ELF-1 (cell line): ENCODE results near the gene THSD4.
"Not testable (repeated sequence)": the region's sequence is repeated elsewhere in the genome, so short reads cannot be mapped to it uniquely, and the experiment has no call there.

ENCODE experiments used
- DNase-seq: peaks from one replicate; pipeline ENCODE4 v3.0.0-alpha.2; 2016; ENCODE audit warnings: low read depth, low spot score

THSD4 gene

DNA sequence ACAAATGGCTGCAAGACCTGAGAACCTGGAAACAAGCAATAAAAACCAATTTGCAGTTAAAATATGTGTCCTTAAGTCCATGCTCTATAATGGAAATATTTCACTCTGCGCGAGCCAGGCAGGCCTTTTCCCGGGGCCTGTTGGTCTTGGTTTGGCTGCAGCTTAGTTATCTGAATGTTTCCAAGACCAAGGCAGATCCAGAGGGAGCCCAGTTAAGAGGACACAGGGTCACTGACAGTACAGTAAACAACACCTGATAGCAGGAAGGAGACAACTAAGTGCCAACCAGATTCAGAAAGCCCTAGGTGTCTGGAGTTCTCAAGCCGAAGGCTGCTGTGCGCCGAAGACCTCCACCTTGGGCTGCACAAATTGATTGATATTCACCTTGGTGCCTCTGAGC, 32.8 kb downstream of the THSD4 start:
- DNase-seq: no peak

DNA sequence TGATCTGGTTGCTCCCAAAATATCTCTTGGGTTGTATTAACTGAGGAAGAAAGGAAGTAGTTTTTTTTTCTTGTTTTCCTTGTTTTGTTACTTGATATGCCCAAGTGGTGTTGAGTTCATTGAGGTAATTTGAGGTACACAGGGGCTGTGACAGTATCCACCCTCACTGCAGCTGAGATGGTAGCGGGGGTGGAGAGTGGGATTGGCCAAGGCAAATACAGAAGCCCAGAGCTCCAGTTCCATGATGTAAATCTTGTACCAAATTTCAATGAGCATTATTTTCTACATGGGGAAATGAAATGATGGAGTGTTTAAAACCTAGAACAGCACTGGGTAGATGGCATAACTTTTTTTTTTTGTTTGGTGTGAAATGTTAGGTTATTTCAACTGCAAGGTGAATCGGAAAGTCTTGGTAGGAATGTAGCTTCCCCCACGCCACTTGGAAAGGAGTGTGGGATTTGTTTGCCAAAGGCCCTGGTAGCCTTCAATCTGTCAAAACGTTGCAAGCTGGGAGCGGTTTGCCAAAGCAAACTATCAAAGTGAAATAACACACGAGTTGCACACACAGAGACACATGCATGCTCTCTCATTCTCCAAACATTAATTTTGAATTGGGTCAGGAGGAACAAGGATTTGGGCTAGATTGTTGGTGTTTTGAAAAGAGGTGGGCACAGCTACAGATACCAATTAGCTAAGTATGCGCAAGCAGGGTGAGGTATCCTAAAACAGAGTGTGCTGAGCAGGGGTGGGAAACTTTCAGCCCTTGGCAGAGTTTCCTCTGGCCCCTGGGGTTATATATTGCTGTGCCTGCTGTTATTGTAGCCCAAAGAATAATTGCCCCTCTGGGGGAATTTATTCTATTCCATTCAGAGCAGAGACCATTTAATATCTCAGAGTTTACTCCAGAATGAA, 34.6 kb downstream of the THSD4 start:
- no peak for DNase-seq

DNA sequence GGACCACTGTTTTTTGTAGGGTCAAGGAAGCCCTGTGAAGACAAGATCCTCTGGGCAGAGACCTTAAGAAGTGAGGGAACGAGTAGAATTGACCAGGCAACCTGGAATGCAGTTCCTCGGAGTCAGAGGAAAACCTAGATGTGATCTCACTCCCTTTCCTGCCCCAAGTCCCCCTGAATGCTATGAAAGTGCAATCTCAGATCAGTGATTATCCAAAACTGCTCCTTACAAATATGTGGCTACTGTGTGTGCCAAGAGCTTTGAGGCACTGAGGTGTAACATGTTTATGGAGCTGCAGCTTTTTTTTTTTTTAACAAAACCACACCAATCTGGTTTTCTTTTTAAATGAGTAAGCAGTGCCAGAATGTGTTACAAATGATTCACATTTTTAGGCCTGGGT, 35.8 kb downstream of the THSD4 start:
- no peak for DNase-seq

DNA sequence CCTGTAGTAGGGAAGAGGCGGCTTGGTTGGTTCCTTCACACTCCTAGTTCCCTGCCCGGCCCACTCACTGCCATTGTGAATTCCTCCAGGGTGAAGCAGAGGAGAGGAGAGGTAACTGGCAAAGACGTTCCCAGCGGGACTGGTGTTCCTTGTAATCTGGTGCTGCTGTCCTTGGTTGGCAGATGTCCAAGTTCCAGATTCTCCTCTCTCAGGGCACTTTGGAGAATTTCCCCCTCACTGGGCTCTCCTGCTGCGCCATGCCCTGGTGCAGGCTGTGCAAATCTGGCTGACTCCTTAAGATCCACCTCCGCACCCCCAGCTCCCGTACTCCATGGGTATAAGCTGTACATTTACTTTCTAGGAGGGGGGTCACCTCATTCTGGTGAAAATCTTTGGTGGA, 37.3 kb downstream of the THSD4 start:
- DNase-seq: no peak

DNA sequence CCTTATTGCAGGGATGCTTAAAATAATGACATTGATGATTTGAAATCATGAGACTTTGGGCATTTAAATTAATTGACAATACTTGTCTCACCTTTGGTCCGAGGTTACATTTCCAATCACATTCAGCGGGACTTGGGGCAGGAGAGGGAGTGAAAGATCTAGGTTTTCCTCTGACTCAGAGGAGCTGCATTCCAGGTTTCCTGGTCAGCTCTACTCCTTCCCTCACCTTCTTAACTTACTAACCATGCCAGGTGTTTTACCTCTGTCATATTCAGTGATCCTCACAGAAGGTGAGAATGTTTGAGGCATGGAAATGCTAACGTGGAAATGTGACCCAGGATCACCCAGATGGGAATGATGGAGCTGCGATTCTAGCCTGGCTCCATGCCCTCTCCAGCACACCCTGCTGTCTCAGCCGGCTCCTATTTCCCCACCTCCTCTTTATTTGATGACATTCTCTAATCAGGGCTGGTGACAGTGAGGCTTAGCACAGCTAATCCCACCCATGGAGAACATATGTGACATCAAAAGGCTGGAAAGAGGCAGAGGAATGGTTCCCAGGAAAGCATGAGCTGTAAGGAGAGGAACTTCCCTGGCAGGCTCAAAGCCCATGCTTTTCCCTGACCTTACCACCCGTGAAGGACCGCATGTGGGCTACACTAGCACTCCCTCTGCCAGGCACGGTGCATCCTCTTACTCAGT, 38.7 kb downstream of the THSD4 start:
- no peak for DNase-seq

GRCh38 chr15:71154607-71155200, 39.4 kb downstream of the THSD4 start:
- no peak for DNase-seq

DNA sequence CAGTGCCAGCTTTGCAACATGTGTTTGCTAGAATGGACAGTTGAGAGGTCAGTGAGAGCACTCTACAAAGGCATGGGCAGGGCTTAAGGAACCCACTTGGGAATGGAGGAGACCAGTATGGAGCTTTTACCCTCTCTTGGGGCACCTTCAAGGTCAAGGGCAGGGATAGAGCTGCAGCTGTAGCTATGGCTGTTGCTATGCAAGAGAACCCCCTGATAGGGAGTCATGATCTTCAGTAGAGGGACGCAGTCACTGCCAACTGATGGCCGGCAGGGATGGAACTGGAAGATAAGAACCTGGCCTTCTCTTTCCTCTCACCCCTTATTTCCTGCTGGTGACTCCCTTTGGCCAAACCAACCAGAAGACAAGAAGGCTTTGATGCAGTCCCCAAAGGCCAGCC, 40.3 kb downstream of the THSD4 start:
- no peak for DNase-seq

DNA sequence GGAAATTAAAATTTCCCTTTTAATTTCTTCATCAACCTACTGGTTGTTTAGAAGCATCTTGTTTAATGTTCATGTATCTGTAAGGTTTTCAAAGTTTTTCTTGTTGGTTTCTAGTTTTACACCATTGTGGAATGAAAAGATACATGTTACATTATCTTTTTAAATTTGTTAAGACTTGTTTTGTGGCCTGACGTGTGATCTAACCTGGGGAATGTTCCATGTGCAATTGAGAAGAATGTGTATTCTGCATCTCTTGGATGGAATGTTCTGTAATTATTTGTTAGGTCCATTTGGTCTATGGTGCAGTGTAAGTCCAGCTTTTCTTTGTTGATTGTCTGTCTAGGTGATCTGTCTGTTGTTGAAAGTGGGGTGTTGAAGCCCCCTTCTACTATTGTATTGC, 45.7 kb downstream of the THSD4 start:
- DNase-seq: no peak

GRCh38 chr15:71162309-71162708, 47.0 kb downstream of the THSD4 start:
- DNase-seq: no peak

DNA sequence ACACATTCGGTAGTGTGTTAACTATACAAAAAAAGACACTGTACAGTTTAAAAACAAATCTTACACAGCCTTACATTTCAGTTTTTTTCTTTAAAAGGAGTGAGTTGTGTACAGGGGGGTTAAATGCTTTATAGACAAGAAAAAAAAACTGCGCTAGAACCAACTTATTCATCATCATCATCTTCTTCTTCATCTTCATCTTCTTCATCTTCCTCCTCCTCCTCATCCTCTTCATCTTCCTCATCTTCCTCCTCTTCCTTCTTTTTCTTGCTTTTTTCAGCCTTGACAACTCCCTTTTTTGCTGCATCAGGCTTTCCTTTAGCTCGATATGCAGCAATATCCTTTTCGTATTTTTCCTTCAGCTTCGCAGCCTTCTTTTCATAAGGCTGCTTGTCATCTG, 49.3 kb downstream of the THSD4 start:
- DNase-seq: not testable (repeated sequence)

DNA sequence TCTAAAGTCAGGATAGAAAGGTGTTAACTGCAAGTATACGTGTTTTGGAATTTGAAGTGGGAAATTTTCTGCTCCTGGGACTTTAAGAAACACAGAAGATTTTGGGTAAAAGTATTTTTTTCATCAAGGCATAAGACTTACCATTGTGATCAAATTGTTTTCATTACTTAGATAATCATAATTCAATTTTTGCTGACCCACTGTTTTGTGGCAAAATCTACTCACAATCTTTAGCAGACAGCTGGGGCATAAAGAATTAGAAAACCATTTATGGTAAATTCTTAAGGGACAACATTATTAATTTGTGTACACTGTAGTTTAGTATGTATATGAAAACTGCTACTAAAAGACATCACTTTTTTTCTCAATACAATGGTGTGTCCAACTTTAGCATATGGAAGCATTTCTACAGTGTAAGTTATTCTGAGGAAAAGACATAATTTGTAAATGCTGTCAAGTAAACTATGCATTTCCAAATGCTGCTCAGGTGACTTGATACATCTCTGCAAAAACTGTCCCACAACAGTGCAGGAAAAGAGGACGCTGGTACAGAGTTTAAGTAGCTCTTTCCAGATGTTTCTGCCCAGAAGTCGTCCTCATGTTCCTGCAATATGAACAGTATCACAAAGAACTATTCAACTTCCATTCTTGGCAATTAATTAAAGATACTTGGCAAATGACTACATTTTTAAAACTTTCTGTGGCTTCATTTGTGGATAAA, 52.3 kb downstream of the THSD4 start:
- DNase-seq: no peak

DNA sequence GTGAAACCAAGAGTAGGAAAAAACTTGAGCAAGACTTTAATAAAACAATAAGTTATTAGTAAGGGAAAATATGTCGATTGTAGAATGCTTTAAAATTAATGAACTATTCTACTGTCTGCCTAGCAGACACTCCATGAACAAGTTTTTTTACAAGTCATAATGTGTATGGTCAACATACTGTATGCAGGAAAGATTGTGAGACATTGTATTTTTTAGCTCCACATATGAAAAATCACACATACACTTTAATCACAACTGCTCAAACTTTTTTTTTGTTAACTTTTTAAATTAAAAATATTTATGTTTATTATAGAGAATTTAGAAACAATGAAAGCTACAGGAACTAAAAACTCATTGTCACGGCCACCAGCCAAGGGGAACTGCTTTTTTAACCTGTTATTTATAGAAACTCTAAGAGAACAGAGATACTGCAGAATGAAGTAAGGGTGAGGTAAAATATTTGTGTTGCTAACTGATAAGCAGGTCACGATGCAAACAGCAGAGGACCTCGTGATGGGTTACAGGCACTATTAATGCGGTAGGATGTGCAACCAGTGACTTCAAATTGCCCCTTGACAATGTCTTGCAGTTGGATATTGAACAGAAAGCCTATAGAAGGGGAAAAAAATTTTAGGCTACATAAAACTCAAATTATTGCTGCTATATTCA, 53.0 kb downstream of the THSD4 start:
- DNase-seq: no peak

GRCh38 chr15:71170163-71170562, 54.9 kb downstream of the THSD4 start:
- no peak for DNase-seq

GRCh38 chr15:71171195-71171594, 55.9 kb downstream of the THSD4 start:
- no peak for DNase-seq

DNA sequence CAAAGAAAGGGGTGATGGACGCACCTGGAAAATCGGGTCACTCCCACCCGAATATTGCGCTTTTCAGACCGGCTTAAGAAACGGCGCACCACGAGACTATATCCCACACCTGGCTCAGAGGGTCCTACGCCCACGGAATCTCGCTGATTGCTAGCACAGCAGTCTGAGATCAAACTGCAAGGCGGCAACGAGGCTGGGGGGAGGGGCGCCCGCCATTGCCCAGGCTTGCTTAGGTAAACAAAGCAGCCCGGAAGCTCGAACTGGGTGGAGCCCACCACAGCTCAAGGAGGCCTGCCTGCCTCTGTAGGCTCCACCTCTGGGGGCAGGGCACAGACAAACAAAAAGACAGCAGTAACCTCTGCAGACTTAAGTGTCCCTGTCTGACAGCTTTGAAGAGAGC, 59.1 kb downstream of the THSD4 start:
- not testable (repeated sequence) for DNase-seq

DNA sequence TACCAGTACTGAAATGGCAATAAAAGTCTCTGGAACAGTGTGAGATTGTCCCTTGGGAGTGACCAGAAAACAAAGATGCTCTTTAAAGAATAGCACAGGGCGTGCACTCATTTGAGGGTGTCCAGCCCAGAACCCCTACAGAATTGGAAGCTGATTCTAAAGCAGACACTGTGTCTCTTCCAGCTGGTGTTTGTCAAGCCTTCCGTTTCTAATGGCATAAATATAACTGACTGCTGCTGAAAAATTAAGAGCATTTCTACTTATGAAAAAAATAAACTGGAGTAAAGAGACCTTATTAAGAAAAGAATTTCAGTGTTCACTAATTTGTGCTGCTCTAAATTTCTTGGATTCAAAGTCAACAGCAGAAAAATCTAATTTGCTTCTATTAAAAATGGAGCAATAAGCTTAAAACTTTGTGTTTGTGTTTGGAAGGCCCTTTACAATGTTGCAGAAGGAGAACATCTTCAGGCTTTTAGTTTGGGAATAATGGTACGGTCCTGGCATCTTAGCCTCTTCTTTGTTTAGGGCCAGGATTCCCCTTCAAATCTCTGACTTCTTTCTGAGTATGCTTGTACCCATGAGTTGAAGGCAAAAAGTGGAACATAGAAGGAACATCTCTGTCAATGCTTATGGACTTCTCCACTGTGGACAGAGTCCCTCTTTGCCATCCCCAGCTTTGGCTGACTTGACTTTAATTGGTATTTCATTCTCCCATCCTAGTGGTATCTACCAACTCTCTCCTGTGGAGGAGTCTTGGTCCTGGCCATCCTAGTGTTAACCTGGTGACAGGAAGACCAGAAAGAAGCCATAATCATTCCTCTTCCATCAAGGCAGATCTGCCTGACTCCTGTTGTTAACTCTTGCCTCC, 65.9 kb downstream of the THSD4 start:
- no peak for DNase-seq

GRCh38 chr15:71182522-71182921, 67.3 kb downstream of the THSD4 start:
- DNase-seq: no peak

DNA sequence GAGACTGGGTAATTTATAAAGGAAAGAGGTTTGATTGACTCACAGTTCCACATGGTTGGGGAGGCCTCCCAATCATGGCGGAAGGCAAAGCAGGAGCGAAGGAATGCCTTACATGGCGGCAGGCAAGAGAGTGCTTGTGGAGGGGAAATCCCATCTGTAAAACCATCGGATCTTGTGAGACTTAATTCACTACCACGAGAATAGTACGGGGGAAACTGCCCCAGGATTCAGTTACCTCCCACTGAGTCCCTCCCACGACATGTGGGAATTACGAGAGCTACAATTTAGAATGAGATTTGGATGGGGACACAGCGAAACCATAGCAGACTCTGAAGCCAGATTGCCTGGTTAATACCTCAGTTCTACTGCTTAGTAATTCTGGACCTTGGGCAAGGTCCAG, 67.8 kb downstream of the THSD4 start:
- DNase-seq: no peak

- no peak for DNase-seq
Observed at GRCh38 chr15:71185706-71186105, 70.4 kb downstream of the THSD4 start.

- DNase-seq: no peak
Observed at GRCh38 chr15:71186267-71186666, 71.0 kb downstream of the THSD4 start.
